Measurements from ENCODE around the gene C3orf33. TPM values are rescaled to one million over a fixed set of nuclear protein-coding genes. Genes with fewer than 3 reads are reported as not detected.
"Not testable (repeated sequence)": the region's sequence is repeated elsewhere in the genome, so short reads cannot be mapped to it uniquely, and the experiment has no call there.

The C3orf33 gene, protein sequence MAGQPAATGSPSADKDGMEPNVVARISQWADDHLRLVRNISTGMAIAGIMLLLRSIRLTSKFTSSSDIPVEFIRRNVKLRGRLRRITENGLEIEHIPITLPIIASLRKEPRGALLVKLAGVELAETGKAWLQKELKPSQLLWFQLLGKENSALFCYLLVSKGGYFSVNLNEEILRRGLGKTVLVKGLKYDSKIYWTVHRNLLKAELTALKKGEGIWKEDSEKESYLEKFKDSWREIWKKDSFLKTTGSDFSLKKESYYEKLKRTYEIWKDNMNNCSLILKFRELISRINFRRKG
- total RNA-seq, result 1.7 and 2.1 TPM in 2 replicates

DNA sequence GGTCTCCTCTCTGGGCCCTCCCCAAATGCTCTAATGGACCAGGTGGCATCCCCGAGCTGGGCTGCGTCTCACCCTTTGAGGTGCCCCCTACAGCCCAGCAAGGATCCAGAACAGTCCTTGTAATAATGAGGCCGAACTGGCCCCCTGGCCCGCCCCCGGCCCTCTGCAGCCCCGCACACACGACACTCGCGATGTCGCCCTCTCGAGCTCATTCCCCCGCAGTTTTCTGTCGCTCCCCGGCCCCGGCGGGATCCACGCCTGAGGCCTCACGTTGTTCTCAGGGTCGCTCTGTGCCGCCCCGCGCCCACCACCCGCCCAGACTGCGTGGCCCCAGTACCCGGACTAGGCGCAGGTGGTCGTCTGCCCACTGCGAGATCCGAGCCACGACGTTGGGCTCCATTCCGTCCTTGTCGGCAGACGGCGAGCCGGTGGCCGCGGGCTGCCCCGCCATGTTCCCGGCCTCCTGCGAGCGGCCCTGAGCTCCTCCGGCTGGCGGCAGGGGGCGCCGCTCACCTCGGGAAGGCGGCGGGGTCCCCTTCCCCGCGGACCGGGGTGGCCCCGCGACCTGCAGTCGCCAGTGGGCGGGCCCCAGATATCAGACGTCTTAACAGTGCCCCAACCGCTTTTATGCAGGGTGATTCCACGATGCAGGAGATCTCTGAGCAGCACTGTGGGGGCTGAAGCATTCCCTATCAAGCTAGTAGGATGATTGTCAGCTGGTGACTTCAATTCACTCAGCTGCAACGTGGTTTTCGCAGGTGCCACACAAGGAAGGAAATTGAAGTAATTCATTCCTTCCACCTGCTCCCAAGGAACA lies at the start of gene C3orf33:
TSS of gene C3orf33 (minus strand) at position 477 of the 817 bp plus-strand sequence. CDS start at position 451, 26 bp downstream.
- Mint-ChIP-seq H3K27ac (peak within 1 kb of the TSS; percentile 70), H3K9me3 (no peaks in the 10 kb centered on the region), H3K4me1 (ENCODE audit: low read depth) (peaks cover 4% of the 10 kb centered on the region), H3K27me3 (ENCODE audit: low read depth) (peaks cover 15% of the 10 kb centered on the region), H3K36me3 (ENCODE audit: low read depth) (peaks cover 5% of the 10 kb centered on the region), H3K4me3 (ENCODE audit: low read depth) (peak within 1 kb of the TSS; percentile 85)
- peak; percentile 70 for DNase-seq (ENCODE audit: low spot score)
- intact Hi-C loops (cut with micrococcal nuclease), result loop anchor here (1.0 kb wide), 2 partner anchors 48 to 64 kb away; partner anchors contain the start of genes GMPS and SLC33A1

DNA sequence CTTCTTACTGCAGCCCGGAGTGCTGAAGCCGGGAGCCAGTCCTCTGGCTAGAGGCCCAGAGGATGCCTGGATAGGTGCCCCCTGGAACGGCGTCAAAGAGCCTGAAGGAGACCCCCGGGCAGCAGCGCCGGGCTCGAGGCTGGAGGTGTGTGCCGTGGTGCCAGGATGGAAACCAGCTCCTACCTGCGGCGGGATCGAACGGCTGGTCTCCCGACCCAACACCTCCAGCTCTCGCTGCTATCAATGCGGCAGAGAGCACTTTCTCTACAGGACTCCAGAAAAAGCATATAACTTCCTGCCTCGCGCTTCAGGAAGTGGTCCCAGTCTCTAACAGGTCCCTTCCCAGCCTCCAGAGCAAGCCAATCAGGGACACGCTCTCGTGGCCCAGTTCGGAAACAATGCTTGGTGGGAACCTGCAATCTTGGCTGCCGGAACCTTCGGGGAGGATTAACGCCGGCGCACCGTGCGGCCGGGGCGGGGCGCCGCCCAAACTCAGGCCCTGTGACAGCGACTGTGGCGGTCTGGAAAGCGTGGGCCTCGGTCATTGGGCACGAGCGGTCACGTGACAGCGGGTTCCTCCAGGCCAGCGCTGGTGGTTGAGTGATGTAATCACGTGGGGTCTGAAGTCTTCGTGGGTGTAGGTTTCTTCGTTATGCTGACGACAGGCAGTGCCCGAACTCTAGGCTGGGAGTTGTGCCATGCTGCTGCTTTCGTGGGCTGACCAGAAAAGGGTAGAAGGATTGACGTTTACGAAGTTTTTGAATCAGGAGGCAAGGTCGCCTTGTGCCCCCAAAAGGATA lies 48.3 kb upstream of the C3orf33 start, which contains the start of gene SLC33A1:
TSS of gene SLC33A1 (minus strand) at position 287 of the 800 bp plus-strand sequence. CDS start 430 bp downstream, outside the sequence.
- H3K9me3 Mint-ChIP-seq, result no peaks in the 10 kb centered on the region
- peaks cover 25% of the 10 kb centered on the region for H3K4me1 Mint-ChIP-seq (ENCODE audit: low read depth)
- peak within 1 kb of the TSS; percentile 99 for H3K27ac Mint-ChIP-seq
- H3K4me3 Mint-ChIP-seq (ENCODE audit: low read depth), result peak within 1 kb of the TSS; percentile 90
- peak; percentile 99 for DNase-seq (ENCODE audit: low spot score)
- intact Hi-C loops (cut with micrococcal nuclease), result loop anchor here (1.0 to 10.0 kb wide), 10 partner anchors 8 to 1530 kb away; partner anchors contain the start of genes C3orf33, CCNL1, DHX36 and GMPS
- no peaks in the 10 kb centered on the region for H3K27me3 Mint-ChIP-seq (ENCODE audit: low read depth)
- H3K36me3 Mint-ChIP-seq (ENCODE audit: low read depth), result peaks cover 32% of the 10 kb centered on the region

DNA sequence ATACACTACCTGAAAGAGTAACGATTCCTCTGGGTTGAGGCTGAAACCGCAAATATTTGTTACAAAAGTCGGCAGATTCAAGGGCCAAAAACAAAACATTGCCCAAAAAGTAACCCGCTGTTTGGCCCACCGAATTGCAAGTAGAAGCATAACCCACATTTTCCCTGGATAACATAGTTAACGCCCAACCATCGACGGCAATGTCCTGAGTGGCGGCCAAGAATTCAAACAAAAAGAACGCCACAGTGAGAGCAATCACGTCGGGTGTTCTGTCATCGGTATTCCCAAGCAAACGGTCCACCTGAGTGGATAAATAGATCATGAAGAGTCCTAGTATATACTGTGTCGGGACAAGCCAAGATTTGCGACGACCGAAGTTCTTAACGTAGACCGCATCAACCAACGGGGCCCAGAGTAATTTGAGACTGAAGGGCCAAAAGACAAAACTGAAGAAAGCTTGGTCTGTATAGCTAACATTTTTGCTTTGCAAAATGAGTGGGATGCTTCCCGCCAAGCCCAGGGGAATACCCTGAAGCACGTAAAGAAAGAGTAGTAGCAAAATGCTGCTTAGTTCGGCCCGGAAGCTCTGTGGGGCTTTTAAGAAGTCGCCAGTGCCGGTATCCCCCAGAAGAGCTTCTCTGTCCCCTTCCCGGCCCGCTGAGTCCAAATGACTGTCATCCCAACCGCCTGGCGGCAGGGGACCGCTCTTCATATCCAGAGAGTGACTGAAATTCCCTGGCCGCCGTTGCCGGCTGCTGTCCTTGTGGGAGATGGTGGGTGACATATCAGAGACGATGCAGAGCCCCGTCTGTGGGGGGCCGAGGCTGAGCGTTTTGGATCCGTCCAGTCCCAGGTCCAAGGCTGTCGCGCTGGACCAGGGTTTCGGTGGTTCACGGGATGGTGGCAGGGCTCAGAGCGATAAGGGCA lies 47.4 kb upstream of the C3orf33 start:
- H3K36me3 Mint-ChIP-seq (ENCODE audit: low read depth), result peaks cover 36% of the 10 kb centered on the region
- H3K27ac Mint-ChIP-seq, result peak overlapping the region; percentile 99
- peak overlapping the region; percentile 90 for H3K4me3 Mint-ChIP-seq (ENCODE audit: low read depth)
- peak; percentile 28 for DNase-seq (ENCODE audit: low spot score)
- H3K9me3 Mint-ChIP-seq, result no peaks in the 10 kb centered on the region
- peaks cover 27% of the 10 kb centered on the region for H3K4me1 Mint-ChIP-seq (ENCODE audit: low read depth)
- no peaks in the 10 kb centered on the region for H3K27me3 Mint-ChIP-seq (ENCODE audit: low read depth)
- intact Hi-C loops (cut with micrococcal nuclease), result loop anchor here (1.0 to 10.0 kb wide), 10 partner anchors 7 to 1529 kb away; partner anchors contain the start of genes C3orf33, CCNL1, DHX36 and GMPS

DNA sequence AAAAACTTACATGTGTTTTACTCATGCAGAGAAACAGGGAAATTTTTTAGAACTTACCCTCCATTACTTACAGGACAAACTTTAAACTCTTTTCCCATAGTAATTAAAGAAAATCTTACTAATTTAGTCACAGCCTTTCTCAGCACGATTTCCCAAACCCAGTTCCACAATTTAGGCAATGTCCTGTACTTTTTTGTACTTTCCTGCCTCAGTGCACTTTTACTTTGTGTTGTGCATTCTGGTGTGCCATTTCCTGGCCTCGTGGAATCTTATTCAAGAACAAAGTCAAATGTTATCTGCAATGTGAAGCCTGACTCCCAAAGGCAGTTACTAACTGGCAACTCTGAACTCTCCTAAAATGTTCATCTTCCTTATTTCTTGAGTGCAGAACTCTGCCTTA lies 46.3 kb upstream of the C3orf33 start:
- peak overlapping the region; percentile 49 for H3K27ac Mint-ChIP-seq
- peaks cover 44% of the 10 kb centered on the region for H3K36me3 Mint-ChIP-seq (ENCODE audit: low read depth)
- peaks cover 28% of the 10 kb centered on the region for H3K4me1 Mint-ChIP-seq (ENCODE audit: low read depth)
- no peaks in the 10 kb centered on the region for H3K27me3 Mint-ChIP-seq (ENCODE audit: low read depth)
- H3K4me3 Mint-ChIP-seq (ENCODE audit: low read depth), result peak overlapping the region; percentile 90
- DNase-seq (ENCODE audit: low spot score), result no peak
- intact Hi-C loops (cut with micrococcal nuclease), result loop anchor here (5.0 to 10.0 kb wide), 4 partner anchors 820 to 1528 kb away; partner anchors contain the start of genes CCNL1, DHX36 and TIPARP
- H3K9me3 Mint-ChIP-seq, result no peaks in the 10 kb centered on the region

DNA sequence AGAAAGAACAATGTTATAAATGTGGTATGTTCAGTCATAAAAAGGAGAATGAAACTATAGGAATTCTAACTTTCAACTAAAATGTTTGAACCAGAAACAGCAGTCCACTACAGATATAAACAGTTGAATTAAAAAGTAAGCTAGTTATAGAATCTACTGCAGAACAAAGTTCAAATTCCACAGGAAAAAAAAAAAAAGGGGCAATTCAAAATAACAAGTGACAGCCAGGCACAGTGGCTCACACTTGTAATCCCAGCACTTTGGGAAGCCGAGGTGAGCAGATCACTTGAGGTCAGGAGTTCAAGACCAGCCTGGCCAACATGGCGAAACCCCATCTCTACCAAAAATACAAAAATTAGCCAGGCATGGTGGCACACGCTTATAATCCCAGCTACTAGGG lies 43.3 kb upstream of the C3orf33 start:
- H3K9me3 Mint-ChIP-seq; H3K27ac Mint-ChIP-seq; DNase-seq (ENCODE audit: low spot score); intact Hi-C loops (cut with micrococcal nuclease); H3K27me3 Mint-ChIP-seq (ENCODE audit: low read depth): not testable (repeated sequence)
- H3K36me3 Mint-ChIP-seq (ENCODE audit: low read depth), result peaks cover 52% of the 10 kb centered on the region
- peak overlapping the region; percentile 47 for H3K4me3 Mint-ChIP-seq (ENCODE audit: low read depth)
- peaks cover 33% of the 10 kb centered on the region for H3K4me1 Mint-ChIP-seq (ENCODE audit: low read depth)

DNA sequence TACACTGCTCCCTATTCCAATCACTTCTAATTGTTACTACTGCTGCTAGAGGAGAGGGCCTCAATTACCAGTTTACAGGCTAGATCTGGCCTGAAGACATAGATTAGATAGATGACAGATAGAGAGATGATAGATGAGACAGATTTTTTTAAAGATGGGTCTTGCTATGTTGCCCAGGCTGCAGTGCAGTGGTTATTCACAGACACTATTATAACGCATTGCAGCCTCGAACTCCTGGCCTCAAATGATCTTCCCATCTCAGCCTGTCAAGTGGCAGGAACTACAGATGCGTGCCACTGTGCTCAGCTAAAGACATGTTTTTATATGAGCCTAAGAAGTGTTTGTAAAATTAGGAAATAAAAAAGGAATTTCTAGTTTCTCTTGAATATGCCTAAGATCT lies 41.9 kb upstream of the C3orf33 start:
- Mint-ChIP-seq H3K9me3 (no peaks in the 10 kb centered on the region), H3K4me1 (ENCODE audit: low read depth) (peaks cover 42% of the 10 kb centered on the region)

DNA sequence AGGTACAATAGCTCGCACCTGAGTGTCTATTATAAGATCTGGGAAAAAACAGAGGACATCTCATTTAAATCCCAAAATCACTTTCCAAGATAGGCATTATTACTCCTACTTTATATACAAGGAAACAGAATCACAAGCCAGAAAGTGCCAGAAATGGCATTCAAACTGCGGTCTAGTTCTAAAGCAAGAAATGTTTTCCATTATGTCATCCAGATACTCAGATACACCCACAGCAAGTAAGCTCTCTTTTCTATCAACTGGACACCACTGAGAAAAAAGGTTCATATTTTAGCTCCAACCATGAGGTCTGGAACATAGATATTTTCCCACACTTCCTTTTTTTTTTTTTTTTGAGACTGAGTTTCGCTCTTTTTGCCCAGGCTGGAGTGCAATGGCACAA lies 40.0 kb upstream of the C3orf33 start:
- Mint-ChIP-seq H3K27me3 (ENCODE audit: low read depth) (no peaks in the 10 kb centered on the region), H3K9me3 (no peaks in the 10 kb centered on the region), H3K4me3 (ENCODE audit: low read depth) (peak overlapping the region; percentile 14), H3K36me3 (ENCODE audit: low read depth) (peaks cover 31% of the 10 kb centered on the region), H3K27ac (no peak overlapping the region), H3K4me1 (ENCODE audit: low read depth) (peaks cover 30% of the 10 kb centered on the region)
- no peak for DNase-seq (ENCODE audit: low spot score)
- intact Hi-C loops (cut with micrococcal nuclease), result loop anchor here (1.0 kb wide), 1 partner anchor 8 kb away; the partner anchor contains the start of gene SLC33A1

More for the DNA sequence above, 41.9 kb upstream of the C3orf33 start:
- DNase-seq (ENCODE audit: low spot score), result no peak
- Mint-ChIP-seq H3K27ac (peak overlapping the region; percentile 10), H3K36me3 (ENCODE audit: low read depth) (peaks cover 47% of the 10 kb centered on the region), H3K4me3 (ENCODE audit: low read depth) (peak overlapping the region; percentile 19), H3K27me3 (ENCODE audit: low read depth) (no peaks in the 10 kb centered on the region)
- intact Hi-C loops (cut with micrococcal nuclease), result no loop called here

DNA sequence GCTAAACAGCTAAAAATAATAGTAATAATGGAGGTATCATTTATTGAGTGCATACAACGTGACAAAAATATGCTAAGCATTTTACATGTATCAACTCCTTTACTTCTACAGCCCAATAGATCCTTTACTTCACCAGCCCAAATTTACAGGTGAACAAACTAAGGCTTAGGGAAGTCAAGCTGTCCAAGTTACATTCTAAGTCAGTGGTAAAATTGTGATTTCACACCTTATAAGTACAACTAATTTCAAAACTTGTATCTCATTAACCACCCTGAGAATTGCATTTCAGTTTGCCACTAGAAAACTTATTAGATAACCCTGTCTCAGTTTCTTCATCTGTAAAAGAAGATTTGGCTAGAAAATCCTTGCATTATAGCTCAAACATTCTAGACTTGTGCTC lies 37.5 kb upstream of the C3orf33 start:
- no peak overlapping the region for H3K4me3 Mint-ChIP-seq (ENCODE audit: low read depth)
- H3K27ac Mint-ChIP-seq, result no peak overlapping the region
- H3K36me3 Mint-ChIP-seq (ENCODE audit: low read depth), result peaks cover 22% of the 10 kb centered on the region
- H3K27me3 Mint-ChIP-seq (ENCODE audit: low read depth), result no peaks in the 10 kb centered on the region
- DNase-seq (ENCODE audit: low spot score), result no peak
- intact Hi-C loops (cut with micrococcal nuclease), result no loop called here
- peaks cover 23% of the 10 kb centered on the region for H3K4me1 Mint-ChIP-seq (ENCODE audit: low read depth)
- no peaks in the 10 kb centered on the region for H3K9me3 Mint-ChIP-seq

DNA sequence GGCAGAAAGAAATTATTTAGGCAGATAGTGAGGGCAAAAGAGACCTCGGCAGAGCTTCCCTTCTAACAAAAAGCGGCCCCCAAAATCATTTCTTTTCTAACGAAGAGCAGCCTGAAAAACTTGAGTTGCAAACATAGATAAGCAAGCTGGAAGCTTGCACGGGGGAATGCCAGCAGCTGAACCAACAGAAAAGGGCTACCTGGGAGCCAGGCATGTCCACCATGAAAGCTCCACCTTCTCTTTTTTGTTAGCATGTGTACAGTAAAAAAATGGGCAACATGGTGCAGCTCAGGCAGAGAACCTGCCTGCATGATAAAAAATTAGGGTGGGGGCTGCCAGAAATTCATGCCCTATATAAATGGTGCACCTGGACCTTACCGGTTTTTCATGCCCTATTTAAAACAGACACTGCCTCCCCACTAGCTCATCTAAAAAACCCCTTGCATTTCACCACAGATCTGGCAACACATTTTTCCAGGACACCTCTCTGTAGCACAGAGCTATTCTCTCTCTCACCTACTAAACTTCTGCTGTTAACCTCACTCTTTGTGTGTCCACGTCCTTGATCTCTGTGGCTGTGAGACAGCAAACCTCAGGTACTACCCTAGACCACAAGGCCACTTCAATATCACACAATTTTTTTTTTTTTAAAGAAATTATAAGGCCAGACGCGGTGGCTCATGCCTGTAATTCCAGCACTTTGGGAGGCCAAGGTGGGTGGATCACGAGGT lies 29.4 kb upstream of the C3orf33 start:
- Mint-ChIP-seq H3K9me3 (no peaks in the 10 kb centered on the region), H3K4me1 (ENCODE audit: low read depth) (peaks cover 2% of the 10 kb centered on the region), H3K27me3 (ENCODE audit: low read depth) (no peaks in the 10 kb centered on the region), H3K27ac (no peak overlapping the region), H3K4me3 (ENCODE audit: low read depth) (no peak overlapping the region), H3K36me3 (ENCODE audit: low read depth) (peaks cover 28% of the 10 kb centered on the region)
- no peak for DNase-seq (ENCODE audit: low spot score)
- intact Hi-C loops (cut with micrococcal nuclease), result no loop called here

DNA sequence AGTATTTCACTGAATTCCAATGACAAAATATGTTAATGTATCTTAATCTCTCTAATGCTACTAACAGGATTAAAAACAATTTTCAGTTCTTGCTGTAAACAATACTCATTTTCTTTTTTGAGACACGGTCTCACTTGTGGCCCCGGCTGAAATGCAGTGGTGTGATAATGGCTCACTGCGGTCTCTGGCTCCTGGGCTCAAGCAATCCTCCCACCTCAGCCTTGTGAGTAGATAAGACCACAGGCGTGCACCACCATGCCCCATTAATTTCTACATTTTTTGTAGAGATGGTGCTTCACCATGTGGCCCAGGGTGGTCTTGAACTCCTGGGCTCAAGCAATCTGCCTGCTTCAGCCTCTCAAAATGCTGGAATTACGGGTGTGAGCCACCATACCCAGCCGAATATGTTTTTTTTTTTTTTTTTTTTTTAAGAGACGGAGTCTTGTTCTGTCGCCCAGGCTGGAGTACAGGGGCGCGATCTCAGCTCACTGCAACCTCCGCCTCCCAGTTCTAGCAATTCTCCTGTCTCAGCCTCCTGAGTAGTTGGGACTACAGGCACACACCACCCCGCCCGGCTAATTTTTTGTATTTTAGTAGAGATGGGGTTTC lies 22.5 kb upstream of the C3orf33 start:
- intact Hi-C loops (cut with micrococcal nuclease); DNase-seq (ENCODE audit: low spot score); H3K4me3 Mint-ChIP-seq (ENCODE audit: low read depth); H3K9me3 Mint-ChIP-seq; H3K27ac Mint-ChIP-seq; H3K27me3 Mint-ChIP-seq (ENCODE audit: low read depth); H3K4me1 Mint-ChIP-seq (ENCODE audit: low read depth): not testable (repeated sequence)
- H3K36me3 Mint-ChIP-seq (ENCODE audit: low read depth), result peaks cover 30% of the 10 kb centered on the region
